AML-193 (cell line): ENCODE measurements around the gene GSC.
"Not testable (repeated sequence)": the region's sequence is repeated elsewhere in the genome, so short reads cannot be mapped to it uniquely, and the experiment has no call there.

Source experiments
- DNase-seq, 2 experiments: peaks; one replicate each; lab custom pipeline; 2025; lab: John Stamatoyannopoulos, UW

The GSC gene

DNA sequence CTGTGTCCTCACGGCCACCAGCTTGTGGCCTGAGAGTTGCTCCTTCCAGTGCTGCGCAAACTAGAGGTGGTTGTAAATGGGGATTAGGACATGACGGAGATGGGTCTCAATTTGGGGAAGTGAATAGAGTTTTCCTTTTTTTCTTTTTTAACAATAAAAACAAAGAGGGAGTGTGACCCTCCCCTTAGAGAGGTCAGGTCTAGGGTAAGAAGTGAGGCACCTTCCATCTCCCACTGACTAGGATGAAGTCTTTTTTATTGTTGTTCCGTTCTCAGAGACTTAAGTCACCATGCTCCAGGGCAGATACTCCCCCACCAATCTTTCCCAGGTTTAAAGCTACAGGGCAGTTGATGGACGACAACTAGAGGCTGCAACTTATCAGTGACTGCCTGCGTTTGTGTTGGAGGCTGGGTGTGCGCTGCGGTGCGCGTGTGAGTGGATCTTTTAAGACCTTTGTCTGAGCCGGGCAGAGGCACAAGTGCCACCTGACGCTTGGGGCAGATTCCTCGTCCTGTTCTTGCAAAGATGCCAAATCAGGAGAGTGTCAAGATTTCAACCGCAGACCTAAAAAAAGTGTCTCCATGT is 2.1 kb upstream of the GSC start:
- no peak for DNase-seq

DNA sequence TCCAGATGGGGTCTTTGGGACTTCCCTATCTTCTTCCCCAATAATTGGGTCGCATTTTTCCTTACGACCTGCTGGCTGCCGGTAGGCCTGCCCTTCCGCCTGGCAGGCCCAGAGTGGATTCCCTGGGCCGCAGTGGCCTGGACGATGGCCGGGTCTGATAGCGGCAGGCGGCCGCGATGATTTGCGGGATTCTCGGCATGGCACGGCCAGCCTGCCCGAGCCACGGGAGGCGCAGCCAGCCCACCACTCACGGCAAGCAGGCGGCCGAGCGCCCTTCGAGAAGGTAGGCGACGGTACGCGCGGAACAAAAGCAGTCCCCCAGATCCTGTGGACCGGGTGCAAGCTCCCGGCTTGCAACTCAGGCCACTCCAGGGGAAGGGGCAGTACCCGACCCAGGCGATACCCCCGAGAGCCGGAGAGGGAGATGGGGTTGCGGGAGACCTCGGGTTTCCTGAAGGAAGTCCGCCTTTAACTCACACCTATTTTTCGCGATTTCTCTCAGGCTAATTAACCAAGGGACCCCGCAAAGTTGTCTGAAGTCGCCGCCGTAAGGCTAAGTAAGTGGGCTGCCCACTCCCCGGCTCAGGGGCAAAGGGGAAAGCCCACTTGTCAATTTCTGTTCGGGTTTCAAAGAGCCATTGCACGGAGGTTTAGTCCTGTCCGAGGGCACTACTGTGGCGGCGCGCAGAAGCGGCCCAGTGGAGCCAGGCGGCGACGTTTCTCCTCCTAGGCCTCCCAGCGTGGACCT is 1.4 kb upstream of the GSC start:
- no peak for DNase-seq

DNA sequence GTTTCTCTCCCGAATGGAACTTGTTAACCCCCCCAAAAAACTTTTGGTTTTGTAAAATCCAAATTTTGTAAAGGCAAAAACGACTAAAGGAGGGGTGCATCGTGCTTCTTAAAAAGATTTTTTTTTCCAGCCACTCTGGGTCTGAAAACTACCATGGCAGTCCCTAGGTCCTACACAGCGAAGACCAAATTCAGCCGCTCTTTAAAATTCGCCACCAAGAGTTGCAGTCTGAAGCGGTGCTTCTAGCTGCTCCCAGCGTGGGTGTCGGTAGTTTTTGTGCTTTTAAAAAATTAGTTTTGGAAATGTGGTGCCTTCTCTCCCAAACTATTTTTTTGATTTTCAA is 873 bp upstream of the GSC start:
- DNase-seq, result no peak

DNA sequence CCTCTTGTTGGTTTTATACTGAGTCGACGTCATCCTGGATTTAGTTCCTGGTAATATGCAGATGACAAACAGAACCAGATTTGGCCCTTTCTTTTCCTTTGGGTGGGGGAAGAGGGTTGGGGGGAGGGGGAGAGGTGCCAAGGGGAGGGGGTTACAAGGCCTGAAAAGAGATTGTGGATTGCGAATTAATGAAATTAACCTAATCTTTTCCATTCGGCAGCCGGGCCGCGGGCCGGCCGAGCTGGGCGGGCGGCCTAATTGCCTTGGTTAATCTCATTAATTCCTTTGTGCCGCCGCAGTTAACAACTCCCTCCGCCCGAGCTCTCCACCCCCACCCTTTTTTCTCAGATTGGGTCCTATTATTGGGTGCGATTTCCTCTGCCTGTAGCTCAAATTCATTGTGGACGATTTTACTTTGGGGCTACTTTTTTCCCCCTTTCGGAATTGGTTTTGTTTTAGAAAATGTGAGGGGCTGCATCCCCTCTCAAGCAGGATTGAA is 387 bp upstream of the GSC start:
- no peak for DNase-seq

DNA sequence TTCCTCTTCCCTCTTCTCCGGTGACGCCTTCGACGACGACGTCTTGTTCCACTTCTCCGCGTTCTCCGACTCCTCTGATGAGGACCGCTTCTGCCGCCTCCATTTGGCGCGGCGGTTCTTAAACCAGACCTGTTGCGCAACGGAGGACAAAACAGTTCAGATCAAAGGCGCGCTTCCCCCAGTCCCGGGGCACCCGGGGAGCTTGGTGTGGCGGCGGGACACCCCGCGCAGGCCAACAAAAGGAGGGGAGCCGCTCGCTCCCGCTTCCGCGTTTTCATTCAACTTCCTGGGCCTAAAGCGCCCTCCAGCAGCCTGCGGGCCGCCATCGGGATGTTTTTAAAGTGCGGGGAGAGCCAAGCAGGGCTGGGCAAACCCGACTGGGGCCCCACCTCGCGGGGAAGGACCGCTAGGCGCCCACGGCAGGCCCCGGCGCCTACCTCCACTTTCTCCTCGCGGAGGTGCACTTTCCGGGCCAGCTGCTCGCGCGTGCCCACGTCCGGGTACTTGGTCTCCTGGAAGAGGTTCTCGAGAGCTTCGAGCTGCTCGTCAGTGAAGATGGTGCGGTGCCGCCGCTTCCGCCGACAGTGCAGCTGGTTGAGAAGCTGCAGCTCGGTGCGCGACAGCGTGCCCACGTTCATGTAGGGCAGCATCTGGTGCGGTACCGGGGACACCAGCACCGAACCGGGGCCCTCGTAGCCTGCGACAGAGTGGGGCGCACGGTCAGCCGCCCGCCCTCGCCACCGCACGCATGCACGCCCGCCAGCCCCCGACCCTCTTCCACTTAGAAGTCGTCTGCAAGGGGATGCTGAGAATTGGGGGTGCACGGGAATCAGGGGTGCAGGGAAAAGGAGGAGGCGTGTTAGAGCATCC is 1.2 kb downstream of the GSC start:
- DNase-seq, result no peak

DNA sequence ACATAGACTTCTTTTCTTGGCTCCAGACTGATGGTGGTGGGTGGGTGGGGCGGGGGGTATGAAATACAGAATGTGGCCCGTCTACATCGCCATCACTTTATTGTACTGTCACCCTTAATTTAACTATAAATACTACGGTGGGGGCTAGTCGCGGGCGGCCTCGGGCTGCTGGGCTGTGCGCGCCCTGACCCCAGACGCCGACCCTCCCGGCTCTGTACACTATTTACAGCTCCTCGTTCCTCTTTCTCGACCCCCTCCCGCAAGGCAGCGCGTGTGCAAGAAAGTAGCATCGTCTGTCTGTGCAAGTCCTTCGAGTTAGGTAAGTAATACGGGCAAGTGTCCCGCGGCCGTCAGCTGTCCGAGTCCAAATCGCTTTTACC is 1.8 kb downstream of the GSC start:
- no peak for DNase-seq

DNA sequence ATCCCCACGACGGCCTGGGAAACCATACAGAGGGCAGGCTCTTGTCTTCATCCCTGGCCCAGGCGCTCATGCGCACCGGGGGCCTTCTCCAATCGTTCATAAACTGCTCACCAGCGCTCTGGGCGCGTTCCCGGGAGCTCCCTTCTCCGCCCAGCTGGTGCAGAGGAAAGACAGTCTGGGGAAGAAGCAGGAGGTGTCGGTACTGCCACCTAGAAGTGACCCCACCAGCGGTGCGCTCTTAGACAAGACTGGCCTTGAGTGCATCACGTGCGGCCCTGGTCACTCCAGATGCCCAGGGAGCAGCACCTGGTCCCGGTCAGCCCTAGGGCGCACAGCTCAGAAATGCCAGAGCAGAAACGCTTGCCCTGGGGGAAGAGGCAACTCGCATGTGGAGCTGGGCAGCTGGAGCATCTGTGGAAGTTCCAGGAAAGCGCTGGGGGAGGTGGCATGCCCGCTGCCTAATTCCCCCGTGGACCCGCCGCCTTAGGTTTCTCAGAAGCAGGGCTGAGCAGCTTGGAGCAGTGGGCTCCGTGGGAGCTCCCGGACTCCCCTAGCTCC is 2.5 kb downstream of the GSC start:
- no peak for DNase-seq

DNA sequence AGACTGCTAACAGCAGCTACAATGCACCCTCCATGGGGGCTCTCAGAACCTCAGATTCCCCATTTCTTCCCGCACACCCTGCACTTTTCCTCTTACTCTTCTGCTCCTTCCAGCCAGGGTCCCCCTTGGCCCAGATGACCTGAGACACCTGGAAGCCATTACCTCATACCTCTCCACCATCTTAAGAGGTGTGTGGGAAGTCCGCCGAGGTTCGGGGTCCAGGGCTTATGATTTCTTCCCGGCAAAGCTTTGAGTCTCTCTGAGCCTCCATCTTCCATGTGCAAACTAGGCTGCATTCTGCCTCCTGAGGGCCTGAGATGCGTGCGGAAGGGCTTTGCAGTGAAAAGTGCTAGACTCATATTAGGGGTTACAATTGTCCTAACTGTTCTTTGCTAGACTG is 5.3 kb downstream of the GSC start:
- DNase-seq, result no peak

DNA sequence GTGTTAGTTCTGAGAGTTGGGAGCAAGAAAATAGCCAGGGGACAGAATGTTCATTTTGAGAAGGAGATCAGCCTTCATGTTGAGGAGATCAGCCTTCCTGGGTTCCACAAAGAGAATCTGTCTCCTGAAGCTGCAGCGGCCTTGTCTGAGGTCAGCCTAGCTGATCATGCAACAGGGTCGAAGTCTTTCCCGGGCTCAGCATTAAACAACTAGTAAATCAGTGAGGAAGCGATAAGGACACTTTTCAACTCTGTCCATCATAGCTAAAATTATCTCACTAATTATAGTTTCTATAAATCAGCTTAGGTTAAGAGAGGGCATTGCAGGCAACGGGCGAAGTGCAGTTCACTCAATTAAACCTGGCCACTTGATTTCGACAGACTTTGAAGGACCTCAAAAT is 7.5 kb downstream of the GSC start:
- no peak for DNase-seq

DNA sequence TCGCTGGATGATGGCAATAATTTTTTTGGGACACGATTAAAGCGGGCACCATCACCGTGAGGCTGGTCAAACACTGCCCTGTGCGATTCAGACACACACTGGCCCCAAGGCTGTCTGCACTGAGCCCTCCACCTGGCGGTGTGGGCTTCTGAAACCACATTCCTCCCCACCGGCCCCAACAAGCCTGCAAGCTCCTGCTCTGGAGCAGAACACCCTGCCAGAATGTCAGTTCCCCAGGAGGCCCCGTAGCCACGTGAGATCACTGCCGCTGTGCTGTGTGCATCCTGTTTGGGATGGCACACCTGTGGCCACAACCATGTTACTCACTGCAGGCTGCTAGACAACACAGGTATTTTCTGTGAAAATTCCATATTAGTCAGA is 7.9 kb downstream of the GSC start:
- DNase-seq, result no peak

DNA sequence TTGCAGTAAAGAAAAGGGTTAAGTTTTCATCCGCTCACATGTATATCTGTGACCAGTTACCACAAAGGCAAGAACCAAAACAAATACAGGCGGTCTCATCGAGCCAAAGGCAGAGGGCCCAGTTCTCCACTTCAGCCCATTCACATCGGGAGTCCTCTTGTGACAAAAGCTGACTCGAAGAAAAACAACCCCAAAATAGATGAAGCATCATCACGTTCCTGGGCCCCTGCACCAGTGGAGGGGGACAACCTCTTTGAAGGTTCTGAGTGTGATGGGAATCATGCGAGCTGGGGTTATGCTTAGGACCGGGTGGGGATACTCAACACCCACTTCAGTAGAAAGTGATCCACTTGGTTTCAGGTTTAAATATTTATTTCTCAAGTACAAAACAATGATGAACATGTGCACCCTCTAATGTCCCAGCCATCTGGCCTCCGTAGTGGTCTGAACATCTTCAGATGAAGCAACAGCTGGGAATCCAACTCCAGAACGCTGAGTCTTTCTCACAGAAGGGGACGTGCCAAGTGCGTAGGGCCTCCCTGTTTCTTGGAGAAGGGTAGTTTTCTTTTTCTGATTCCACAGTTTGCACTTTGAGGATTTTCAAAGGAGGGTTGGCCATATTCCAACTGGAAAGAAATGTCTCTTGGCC is 8.4 kb downstream of the GSC start:
- DNase-seq, result no peak

DNA sequence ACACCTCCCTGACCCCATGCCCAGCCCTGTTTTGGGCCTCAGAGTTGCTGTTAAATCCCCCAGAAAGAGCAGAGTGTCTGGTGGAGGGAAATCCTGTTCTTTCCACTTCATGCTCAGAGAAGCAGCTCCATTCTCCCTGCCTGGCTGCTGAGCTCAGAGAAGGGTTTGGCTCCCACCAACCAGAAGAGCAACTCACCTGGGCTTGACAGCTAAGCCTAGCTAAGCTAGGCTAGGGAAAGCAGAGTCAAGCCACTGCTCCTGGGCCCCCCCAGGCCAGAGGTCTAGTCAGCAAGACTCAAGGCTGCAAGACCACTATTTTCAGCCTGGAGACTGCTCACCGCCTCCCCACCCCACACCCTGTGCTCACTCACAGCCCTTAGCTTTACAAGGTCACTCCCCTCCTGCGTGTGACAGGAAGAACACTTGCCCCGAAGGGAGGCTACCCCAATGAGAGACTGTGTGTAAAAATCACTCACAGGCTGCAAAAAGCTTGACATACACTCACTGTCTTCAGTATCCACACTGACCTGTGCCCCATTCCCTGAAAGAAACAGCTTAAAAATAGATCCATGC is 13.5 kb downstream of the GSC start:
- no peak for DNase-seq

DNA sequence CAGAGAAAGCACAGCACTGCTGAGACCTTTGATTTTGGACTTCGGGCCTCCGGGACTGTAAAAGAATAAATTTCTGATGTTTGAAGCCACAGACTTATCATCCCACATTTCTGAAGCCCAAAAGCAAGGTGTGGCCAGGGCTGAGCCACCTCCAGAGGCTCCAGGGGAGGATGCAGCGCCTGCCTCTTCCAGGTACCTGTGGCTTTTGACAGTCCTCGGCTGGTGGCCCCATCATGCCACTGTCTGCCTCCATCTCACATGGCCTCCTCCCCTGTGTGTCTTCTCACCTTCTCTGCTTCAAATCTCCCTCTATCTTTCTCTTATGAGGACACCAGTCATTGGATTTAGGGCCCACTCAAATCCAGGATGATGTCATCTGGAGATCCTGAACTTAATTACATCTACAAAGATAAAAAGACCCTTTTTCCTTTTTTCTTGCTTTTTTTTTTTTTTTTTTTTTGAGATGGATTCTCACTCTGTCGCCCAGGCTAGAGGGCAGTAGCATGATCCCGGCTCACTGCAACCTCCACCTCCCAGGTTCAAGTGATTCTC is 15.4 kb downstream of the GSC start:
- no peak for DNase-seq

DNA sequence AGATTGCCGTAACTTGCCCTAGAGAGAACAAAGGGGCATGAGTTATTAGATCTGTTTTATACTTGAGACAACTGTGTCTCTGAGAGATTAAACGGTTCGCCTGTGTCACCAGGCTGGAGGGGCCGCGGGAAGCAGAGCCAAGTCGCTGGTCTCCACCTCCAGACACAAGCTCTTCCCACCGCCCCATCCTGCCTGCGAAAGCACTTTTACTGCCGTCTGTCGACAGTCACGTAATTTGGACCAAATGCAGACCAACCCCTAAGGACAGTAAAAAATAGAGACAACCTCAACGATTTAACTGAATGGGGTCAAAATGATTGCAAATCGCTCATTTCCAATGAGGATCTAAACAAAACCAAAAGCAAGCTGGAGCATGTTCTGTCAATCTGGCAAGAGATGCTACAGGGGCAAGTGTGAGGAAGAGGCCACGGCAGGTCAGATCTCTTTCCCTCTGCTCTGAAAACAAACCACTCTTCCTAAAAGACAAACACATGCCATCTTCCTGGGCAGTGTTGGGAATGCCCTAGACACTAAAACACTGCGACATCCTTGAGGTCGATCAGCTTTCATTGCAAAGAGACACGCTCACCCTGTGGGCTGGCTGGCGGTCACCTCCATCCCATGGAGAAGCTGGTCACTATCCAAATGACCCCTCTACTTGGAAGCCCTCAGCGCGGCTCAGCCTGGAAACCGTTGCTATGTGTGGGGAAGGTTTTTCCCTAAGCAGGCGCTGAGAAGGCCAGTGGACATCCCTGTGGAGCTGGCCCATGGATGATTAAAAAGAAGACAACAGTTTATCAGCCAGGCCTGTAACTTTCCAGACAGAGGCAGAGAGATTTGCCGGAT is 17.1 kb downstream of the GSC start:
- DNase-seq, result no peak

DNA sequence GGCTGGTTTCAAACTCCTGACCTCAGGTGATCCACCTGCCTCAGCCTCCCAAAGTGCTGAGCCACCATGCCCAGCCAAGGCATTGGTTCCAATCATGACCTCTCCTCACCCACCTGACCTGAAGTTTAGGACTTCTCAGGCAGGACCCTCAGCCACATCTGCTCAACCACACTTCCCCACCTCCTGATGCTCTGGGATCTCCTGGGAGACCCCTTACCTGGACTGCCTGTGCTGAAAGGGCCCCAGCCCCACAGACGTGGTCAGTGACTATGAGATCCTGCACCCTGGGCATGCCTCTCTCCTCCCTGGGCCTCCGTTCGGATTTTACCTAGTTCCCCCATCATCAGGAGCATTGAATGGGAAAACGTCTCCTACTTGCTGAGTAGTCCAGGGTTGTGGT is 18.0 kb downstream of the GSC start:
- no peak for DNase-seq

DNA sequence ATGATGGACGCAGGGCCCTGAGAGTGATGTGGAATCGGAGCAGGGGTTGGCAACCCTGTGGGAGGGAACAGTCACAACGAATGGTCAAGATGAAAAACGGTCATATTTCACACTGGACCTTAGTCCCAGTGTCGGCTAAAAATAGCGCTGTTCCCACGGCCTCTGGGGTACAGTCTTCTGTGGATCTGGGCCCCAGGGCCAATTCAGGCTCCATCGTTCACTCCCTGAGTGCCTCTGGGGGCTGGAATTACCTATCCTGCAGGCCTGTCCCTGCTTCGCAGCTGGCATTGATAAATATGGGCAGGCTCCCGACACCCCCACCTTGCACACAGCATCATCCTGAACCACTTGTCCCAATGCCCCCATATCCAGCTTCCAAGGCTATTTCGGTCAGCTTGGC is 18.6 kb downstream of the GSC start:
- no peak for DNase-seq

DNA sequence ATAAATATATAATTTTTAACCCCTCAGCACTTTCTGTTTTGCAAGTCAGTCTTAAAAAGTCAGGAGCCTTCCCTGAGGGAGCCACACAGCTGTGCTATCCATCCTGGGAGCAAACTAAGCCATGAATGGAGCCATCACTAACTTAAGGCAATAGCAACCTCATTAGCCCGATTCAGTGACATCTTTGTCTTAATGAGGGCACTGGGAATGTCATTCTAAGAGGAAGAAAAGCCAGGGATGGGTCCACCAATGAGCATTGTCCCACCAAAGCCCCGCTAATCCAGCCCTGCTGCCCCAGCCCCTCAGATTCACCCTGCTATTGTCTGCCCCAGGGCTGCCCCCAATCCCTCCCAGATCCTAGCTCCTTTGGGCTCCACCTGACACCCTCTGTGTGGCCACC is 19.5 kb downstream of the GSC start:
- DNase-seq, result no peak

DNA sequence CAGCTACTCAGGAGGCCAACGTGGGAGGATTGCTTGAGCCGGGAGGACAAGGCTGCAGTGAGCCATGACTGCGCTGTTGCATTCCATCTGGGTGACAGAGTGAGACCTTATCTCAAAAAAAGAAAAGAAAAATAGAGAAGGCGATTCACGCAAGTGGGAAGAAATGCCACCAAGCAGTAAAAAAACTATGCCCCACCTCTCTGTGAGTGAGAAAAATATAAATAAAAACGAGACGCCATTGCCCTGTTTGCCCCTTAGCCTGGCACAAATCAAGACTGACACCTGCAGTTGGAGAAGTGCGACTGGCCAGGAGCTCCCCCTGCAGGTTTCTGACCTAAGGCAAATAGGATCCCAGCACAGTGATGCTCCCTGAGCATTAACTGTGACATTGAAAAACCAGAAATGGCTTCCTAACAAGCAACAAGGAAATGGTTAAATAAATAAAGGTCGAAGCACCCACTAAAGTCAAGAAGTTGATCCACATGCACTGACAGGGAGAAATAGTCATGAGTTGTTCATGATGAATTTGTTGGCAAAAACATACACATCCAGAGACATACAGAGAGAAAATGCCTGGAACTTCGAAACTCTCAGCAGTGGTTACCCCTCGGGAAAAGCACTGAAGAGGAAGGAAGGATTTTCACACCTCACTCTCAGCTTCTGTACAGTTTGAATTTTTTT is 21.1 kb downstream of the GSC start:
- DNase-seq, result peak; percentile 0

DNA sequence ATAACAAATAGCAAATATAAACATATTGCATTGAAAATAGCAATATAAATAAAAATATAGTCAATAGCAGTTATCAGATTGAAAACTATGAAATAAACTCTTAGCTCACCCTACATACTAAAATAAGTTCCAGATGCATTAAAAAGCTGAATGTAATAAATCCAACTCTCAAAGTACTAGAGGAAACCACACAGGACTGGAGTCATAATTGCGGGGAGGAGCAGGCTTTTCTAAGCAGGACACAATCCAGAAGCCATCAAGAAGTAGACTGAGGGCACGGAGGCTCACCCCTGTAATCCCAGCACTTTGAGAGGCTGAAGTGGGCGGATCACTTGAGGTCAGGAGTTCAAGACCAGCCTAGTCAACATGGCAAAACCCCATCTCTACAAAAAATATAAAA is 22.2 kb downstream of the GSC start:
- DNase-seq, result no peak

DNA sequence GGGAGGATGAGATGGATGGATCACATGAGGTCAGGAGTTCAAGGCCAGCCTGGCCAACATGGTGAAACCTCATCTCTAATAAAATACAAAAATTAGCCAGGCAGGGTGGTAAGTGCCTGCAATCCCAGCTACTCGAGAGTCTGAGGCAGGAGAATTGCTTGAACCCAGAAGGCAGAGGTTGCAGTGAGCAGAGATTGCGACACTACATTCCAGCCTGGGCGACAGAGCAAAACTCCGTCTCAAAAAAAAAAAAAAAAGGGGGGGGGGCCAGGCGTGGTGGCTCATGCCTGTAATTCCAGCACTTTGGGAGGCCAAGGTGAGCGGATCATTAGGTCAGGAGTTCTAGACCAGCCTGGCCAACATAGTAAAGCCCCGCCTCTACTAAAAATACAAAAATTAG is 22.8 kb downstream of the GSC start:
- not testable (repeated sequence) for DNase-seq
